Activated naive CD4-positive, alpha-beta T cell treated with anti-CD3 and anti-CD28 coated beads, Interleukin-2, amount 10 ng/mL, durations not matched to agents 7 days and 5 days (primary cell): ENCODE data around the gene SCAI.
A peak's percentile ranks its signal among the peaks of the same experiment; 100 is the strongest.
"Not testable (repeated sequence)": the region's sequence is repeated elsewhere in the genome, so short reads cannot be mapped to it uniquely, and the experiment has no call there.

ENCODE experiments used
- CTCF ChIA-PET: fragments of 350-600 bp; sonication (Branson Sonifier 250); formaldehyde crosslinking; loops from one replicate; lab custom pipeline; 2021; ENCODE audit warnings: antibody characterized with exemption; lab: Charles Lee
- DNase-seq: peaks from one replicate; pipeline ENCODE4 v3.0.0-alpha.2; 2020
- H3K27ac Mint-ChIP-seq: one replicate; pipeline ENCODE4 v1.8.0; 2021; ENCODE audit warnings: mild to moderate bottlenecking, moderate library complexity, mixed read lengths
- H3K27me3 Mint-ChIP-seq: one replicate; pipeline ENCODE4 v1.8.0; 2021; ENCODE audit warnings: mild to moderate bottlenecking, mixed read lengths
- H3K36me3 Mint-ChIP-seq: one replicate; pipeline ENCODE4 v1.8.0; 2021; ENCODE audit warnings: mixed read lengths
- H3K4me1 Mint-ChIP-seq: one replicate; pipeline ENCODE4 v1.8.0; 2021; ENCODE audit warnings: mixed read lengths
- H3K4me3 Mint-ChIP-seq: one replicate; pipeline ENCODE4 v1.8.0; 2021; ENCODE audit warnings: mild to moderate bottlenecking, moderate library complexity, mixed read lengths
- H3K9me3 Mint-ChIP-seq: one replicate; pipeline ENCODE4 v1.8.0; 2021; ENCODE audit warnings: mixed read lengths

Gene SCAI

DNA sequence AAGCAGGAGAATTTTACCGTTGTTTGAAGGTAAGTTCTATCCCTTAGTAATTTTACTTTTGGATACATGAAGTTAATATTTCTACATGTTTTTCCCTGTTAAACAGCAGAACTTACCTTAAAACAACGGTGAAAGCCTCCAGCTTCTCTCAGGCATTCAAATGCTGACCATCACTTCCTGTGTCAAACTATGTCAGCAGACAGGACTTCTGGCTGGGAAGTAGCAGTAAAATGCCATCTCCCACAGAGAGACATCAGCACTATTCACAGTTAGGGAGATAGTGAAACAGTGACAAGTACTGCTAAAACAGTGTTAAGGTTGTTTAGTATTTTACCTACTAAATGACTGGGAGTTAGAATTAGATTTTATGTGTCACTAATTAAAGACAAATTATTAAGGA, 168.2 kb downstream of the SCAI start:
- H3K36me3 Mint-ChIP-seq: peaks cover 13% of the 10 kb centered on the region
- H3K4me3 Mint-ChIP-seq: no peak overlapping the region
- no peaks in the 10 kb centered on the region for H3K27me3 Mint-ChIP-seq
- no peaks in the 10 kb centered on the region for H3K4me1 Mint-ChIP-seq
- no peaks in the 10 kb centered on the region for H3K9me3 Mint-ChIP-seq
- CTCF ChIA-PET: no interaction called here
- no peak overlapping the region for H3K27ac Mint-ChIP-seq
- no peak for DNase-seq

DNA sequence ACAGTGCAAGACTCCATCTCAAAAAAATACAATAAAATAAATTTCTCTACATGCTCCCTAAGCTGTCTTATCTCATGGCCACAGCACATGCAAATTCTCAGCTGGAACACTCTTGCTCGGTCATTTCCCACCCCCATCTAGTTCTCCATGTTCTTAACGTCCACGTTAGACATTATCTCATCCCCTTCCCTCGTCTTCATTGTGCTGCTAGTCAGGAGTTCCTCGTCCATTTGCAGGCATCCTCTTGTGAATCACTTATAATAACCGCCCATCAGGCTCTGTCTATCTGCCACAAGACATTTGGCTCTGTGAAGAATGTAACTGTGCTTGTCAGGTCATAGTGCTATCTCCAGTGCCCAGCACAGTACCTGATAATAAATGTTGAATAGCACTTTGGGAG, 169.5 kb downstream of the SCAI start:
- no peak overlapping the region for H3K27ac Mint-ChIP-seq
- H3K4me1 Mint-ChIP-seq: no peaks in the 10 kb centered on the region
- H3K9me3 Mint-ChIP-seq: no peaks in the 10 kb centered on the region
- H3K4me3 Mint-ChIP-seq: no peak overlapping the region
- H3K27me3 Mint-ChIP-seq: no peaks in the 10 kb centered on the region
- DNase-seq: no peak
- CTCF ChIA-PET: no interaction called here
- peaks cover 13% of the 10 kb centered on the region for H3K36me3 Mint-ChIP-seq

DNA sequence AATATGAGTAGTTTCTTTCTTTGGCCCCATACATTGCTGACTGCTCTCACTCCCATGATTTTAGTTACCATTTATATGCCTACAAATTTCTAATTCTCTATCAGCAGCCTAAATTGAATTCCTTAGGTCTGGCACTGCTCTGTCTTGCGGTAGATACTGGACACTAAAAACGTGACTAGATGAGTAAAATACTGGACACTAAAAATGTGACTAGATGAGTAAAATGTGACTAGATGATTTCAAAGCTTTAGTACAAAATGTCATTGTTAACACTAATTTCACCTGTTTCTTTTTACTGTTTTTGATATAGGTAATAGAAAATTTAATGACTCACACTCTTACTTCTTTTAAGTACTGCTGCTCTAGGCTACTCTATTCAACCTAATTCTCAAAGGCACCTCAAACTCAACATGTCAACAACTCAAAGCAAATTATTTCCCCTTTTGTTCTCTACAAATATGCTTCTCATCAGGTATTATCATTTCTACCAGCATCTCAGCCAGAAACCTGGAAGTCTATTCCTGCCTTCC, 171.0 kb downstream of the SCAI start:
- Mint-ChIP-seq H3K9me3 (no peaks in the 10 kb centered on the region), H3K27ac (no peak overlapping the region), H3K4me3 (no peak overlapping the region), H3K27me3 (no peaks in the 10 kb centered on the region), H3K4me1 (peaks cover 3% of the 10 kb centered on the region), H3K36me3 (peaks cover 17% of the 10 kb centered on the region)
- CTCF ChIA-PET: no interaction called here
- DNase-seq: no peak

DNA sequence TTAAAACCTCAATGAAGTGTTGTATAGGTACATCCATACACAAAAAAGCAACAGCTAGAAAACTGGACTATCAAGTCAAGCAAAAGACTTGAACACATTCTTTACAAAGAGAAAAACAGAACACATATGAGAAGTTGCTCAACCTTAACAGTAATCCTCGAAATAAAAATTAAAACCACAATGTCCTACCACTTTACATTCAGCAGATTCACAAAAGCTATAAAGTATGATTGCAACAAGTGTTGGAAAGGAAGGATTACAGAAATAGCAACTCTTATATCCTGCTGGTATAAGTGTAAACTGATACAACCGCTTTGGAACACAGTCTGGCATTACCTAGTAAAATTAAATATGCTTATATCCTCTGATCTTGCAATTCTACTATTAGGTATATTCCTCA, 173.9 kb downstream of the SCAI start:
- DNase-seq: no peak
- Mint-ChIP-seq H3K9me3 (no peaks in the 10 kb centered on the region), H3K27ac (no peak overlapping the region), H3K27me3 (no peaks in the 10 kb centered on the region), H3K36me3 (peaks cover 18% of the 10 kb centered on the region), H3K4me3 (no peak overlapping the region), H3K4me1 (peaks cover 28% of the 10 kb centered on the region)
- CTCF ChIA-PET: no interaction called here

DNA sequence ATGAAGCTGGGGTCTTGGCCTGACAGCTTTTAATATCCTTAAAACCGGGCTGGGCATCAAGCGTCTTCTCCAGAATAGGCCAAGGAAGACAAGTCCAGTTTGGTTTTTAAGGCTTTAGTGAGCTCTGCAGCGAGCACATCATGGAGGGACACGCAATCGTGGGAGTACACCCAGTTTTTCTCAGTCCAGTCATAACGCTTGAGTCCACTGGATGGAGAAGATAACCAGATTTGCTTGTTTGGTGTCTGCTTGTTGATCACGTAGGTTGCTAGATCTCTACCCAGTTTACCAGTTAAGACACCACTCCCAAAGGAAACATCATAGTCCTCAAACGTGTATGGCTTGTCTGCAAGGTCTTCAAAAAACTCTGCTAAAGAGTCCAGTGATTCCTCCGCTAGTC, 175.1 kb downstream of the SCAI start:
- H3K27ac Mint-ChIP-seq: no peak overlapping the region
- DNase-seq: no peak
- CTCF ChIA-PET: no interaction called here
- H3K4me3 Mint-ChIP-seq: no peak overlapping the region
- H3K27me3 Mint-ChIP-seq: no peaks in the 10 kb centered on the region
- peaks cover 17% of the 10 kb centered on the region for H3K36me3 Mint-ChIP-seq
- no peaks in the 10 kb centered on the region for H3K9me3 Mint-ChIP-seq
- H3K4me1 Mint-ChIP-seq: peaks cover 36% of the 10 kb centered on the region

DNA sequence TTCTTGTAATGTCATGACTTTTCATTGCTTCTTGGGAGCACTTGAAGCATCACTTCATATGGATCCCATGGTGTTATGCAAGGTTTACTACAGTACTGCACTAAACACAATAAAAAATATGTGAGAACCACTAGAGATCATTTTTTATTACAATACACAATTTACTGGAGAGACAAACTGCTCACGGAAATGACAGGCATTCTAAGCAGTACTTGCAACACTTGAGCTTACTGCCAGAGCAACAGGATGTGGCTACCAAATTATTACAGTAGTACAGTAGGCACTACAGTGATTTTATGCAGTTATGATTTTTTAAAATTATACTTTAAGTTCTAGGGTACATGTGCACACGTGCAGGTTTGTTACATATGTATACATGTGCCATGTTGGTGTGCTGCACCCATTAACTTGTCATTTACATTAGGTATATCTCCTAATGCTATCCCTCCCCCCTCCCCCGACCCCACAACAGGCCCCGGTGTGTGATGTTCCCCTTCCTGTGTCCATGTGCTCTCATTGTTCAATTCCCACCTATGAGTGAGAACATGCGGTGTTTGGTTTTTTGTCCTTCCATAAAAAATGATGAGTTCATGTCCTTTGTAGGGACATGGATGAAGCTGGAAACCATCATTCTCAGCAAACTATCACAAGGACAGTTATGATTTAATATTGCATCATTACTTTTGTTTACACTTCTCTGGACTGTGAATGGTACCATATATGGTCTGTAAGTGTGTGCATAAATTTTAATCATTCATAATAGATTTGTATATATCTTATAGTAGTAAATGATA, 177.4 kb downstream of the SCAI start:
- Mint-ChIP-seq H3K27ac (peak overlapping the region; percentile 92), H3K36me3 (peaks cover 12% of the 10 kb centered on the region), H3K4me1 (peaks cover 36% of the 10 kb centered on the region)
- H3K27me3 Mint-ChIP-seq, H3K4me3 Mint-ChIP-seq, H3K9me3 Mint-ChIP-seq: not testable (repeated sequence)
- CTCF ChIA-PET: interaction anchor here (1.2 kb wide), 1 partner anchor 177 kb away, joined by 4 read pairs; the partner anchor contains the start of gene SCAI
- peak; percentile 27 for DNase-seq

DNA sequence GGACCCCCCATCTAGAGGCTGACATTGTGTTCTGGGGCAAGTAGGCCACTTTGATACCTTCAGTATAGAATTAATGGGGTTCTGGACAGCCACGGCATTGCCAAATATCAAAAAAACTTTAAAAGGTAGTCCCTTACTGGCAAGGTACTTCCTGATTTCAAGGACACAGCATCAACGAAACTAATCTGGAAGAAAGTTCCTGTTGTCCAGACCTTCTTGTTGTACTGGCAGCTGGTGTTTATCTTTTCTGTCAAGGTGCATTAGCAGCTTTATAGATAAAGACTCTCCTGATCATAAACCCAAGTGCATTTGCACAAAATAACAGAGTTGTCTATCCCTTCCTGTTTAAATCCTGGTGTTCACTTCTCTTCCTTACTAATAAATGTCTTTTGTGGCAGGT, 178.7 kb downstream of the SCAI start:
- Mint-ChIP-seq H3K36me3 (peaks cover 12% of the 10 kb centered on the region), H3K4me3 (no peak overlapping the region), H3K27ac (peak overlapping the region; percentile 92), H3K27me3 (no peaks in the 10 kb centered on the region), H3K4me1 (peaks cover 36% of the 10 kb centered on the region), H3K9me3 (no peaks in the 10 kb centered on the region)
- CTCF ChIA-PET: no interaction called here
- no peak for DNase-seq

DNA sequence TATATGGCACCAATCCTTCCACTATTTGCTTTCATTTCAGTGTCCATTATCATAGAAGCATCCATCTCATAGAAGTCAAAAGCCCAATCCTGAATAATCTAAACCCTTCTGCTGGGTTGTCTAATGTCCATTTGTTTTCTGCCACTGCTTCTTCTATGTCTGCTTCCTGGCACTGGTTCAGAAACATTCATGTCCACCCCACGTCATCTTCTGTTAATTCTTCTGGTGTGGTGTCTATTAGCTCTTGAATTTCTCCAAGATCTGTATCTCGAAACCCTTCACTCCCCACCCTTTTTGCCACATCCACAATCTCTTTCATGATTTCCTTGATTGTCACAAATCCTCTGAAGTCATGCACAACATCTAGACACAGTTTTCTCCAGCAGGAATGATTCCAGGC, 179.3 kb downstream of the SCAI start:
- H3K36me3 Mint-ChIP-seq: peaks cover 12% of the 10 kb centered on the region
- peak overlapping the region; percentile 92 for H3K27ac Mint-ChIP-seq
- H3K9me3 Mint-ChIP-seq: no peaks in the 10 kb centered on the region
- peaks cover 36% of the 10 kb centered on the region for H3K4me1 Mint-ChIP-seq
- no peak for DNase-seq
- no peaks in the 10 kb centered on the region for H3K27me3 Mint-ChIP-seq
- CTCF ChIA-PET: no interaction called here
- H3K4me3 Mint-ChIP-seq: no peak overlapping the region

DNA sequence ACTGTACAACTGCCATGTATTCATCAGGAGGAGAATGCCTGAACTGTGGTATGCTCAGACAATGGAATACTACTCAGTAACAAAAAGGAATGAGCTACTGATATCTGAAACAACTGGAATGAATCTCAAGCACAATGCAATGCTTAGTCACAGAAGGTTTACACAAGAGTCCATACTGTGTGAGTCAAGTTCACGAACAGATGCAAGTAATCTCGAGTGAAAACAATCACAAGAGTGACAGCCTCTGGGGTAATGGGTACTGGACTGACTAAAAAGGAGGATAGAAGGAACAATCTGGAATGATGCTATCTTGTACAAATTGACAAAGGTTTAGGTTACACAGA, 182.9 kb downstream of the SCAI start:
- CTCF ChIA-PET: no interaction called here
- no peaks in the 10 kb centered on the region for H3K27me3 Mint-ChIP-seq
- no peak overlapping the region for H3K4me3 Mint-ChIP-seq

DNA sequence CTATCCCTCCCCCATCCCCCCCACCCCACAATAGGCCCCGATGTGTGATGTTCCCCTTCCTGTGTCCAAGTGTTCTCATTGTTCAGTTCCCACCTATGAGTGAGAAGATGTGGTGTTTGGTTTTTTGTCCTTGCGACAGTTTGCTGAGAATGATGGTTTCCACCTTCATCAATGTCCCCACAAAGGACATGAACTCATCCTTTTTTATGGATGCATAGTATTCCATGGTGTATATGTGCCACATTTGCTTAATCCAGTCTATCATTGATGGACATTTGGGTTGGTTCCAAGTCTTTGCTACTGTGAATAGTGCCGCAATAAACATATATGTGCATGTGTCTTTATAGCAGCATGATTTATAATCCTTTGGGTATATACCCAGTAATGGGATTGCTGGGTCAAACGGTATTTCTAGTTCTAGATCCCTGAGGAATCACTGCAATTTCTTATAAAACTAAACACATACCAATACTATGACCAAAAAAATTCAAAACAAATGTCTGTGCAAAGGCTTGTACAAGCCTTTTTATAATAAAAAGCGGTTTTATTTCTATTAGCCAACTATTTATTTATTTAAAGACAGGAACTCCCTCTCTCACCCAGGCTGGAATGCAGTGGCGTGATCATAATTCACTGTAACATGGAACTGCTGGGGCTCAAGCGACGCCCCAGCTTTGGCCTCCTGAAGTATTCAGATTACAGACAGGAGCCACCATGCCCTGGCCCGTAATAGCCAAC, 183.5 kb downstream of the SCAI start:
- H3K4me1 Mint-ChIP-seq: peaks cover 12% of the 10 kb centered on the region
- H3K36me3 Mint-ChIP-seq, DNase-seq, H3K27ac Mint-ChIP-seq, H3K27me3 Mint-ChIP-seq, H3K9me3 Mint-ChIP-seq, CTCF ChIA-PET, H3K4me3 Mint-ChIP-seq: not testable (repeated sequence)

More for the DNA sequence above, 182.9 kb downstream of the SCAI start:
- no peaks in the 10 kb centered on the region for H3K9me3 Mint-ChIP-seq
- DNase-seq: no peak
- peaks cover 17% of the 10 kb centered on the region for H3K4me1 Mint-ChIP-seq
- no peak overlapping the region for H3K27ac Mint-ChIP-seq
- peaks cover 6% of the 10 kb centered on the region for H3K36me3 Mint-ChIP-seq

DNA sequence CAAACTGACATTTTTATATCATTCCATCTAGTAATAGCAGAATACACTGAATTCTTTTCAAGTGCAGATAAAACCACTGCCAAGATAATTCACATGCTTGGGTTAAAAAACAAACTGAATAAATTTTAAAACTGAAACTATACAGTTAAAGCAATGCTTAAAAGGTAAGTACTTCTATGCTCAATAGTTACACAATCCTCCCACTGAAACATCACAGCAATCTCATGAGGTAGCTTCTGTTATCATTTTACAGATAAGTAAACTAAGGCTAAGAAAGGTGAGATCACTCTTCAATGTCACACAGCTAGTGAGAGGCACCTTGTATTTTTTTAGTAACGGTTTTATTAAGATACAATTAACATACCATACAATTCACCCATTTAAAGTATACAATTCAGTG, 189.1 kb downstream of the SCAI start:
- Mint-ChIP-seq H3K36me3 (peaks cover 3% of the 10 kb centered on the region), H3K4me3 (no peak overlapping the region), H3K27ac (no peak overlapping the region), H3K9me3 (no peaks in the 10 kb centered on the region), H3K27me3 (no peaks in the 10 kb centered on the region), H3K4me1 (no peaks in the 10 kb centered on the region)
- DNase-seq: no peak
- CTCF ChIA-PET: no interaction called here

DNA sequence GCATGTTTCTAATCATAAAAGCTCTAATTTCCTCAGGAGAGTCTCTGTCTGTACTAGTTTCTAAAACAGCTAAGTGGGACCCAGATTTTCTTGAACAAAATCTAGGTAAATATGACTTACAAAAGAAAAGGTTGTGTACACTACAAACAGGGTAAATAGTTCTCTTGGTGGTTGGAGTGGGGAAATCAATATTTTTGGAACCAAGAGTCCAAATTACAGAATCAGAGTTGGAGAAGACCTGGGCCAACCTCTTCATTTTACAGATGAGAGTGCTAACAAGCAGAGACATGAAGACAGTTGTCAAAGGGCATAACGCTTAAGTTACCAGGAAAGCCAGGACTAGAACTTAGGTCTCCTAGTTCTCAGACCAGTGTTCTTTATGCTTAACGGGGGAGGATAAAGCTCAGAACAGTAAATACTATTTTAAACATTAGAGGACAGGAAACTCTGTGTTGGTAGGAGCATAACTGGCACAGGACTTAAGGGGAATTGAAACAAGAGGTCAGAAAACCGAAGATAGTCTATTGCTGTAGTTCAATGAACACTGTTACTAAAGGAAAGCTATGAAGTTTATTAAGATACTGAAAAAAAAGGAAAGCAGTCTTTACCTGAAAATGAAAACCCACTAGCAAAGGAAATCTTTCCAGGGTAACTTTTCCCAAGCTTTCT, 193.1 kb downstream of the SCAI start:
- no peaks in the 10 kb centered on the region for H3K27me3 Mint-ChIP-seq
- CTCF ChIA-PET: interaction anchor here (0.6 kb wide), 1 partner anchor 200 kb away, joined by 3 read pairs; no protein-coding TSS in a partner anchor
- no peak for DNase-seq
- no peak overlapping the region for H3K4me3 Mint-ChIP-seq
- H3K27ac Mint-ChIP-seq: no peak overlapping the region
- H3K4me1 Mint-ChIP-seq: no peaks in the 10 kb centered on the region
- H3K9me3 Mint-ChIP-seq: no peaks in the 10 kb centered on the region
- H3K36me3 Mint-ChIP-seq: peaks cover 6% of the 10 kb centered on the region

DNA sequence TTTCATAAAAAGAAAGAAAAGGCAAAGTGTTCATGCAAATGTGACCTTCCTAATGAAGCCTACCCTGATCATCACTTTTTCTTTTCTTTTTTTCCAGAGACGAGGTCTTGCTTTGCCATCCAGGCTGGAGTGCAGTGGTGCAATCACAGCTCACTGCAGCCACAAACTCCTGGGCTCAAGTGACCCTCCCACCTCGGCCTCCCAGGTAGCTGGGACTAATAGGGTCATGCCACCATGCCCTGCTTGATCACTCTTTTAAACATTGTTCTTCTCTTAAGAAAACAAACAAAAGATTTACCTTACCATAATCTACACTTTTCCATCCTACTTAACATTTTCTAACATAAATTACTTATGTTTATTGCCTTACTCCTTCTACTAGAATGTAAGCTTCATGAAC, 193.9 kb downstream of the SCAI start:
- Mint-ChIP-seq H3K9me3 (no peaks in the 10 kb centered on the region), H3K4me1 (no peaks in the 10 kb centered on the region), H3K27ac (no peak overlapping the region), H3K36me3 (peaks cover 6% of the 10 kb centered on the region), H3K27me3 (no peaks in the 10 kb centered on the region), H3K4me3 (no peak overlapping the region)
- DNase-seq: no peak
- CTCF ChIA-PET: no interaction called here

DNA sequence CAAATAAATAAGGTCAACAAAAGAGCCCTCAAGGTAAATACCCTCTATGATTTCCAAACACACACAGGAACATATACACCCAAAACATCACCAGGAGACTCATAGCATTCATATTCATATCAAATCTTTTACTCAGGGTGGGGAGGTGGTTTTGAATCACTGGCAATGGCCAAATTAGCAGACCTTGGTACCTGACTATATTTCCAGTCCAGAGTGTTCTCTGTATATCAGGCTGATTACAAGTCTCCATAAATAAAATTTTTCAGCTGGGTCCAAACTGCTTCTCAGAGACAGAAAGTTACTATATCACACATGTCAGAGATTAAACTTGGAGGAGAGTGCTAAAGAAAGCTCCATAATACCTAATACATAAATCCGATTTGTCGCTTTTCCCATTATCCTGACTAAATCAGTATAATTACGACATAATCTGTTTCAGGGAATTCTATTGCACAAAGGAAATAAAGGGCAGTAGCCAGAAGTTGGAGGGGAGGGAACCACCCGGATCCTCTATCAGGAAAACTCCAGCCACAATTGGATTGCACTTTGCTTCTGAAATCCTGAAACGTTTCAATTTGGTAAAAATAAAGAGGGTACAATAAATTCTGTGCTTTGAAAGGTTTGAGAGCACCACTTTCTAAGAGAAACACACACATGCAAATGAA, 195.5 kb downstream of the SCAI start:
- Mint-ChIP-seq H3K9me3 (no peaks in the 10 kb centered on the region), H3K4me1 (peaks cover 2% of the 10 kb centered on the region), H3K4me3 (no peak overlapping the region), H3K27ac (no peak overlapping the region), H3K36me3 (peaks cover 6% of the 10 kb centered on the region), H3K27me3 (no peaks in the 10 kb centered on the region)
- no peak for DNase-seq
- CTCF ChIA-PET: no interaction called here
